ENCODE data around the gene AGRN.
"Not testable (repeated sequence)": the region's sequence is repeated elsewhere in the genome, so short reads cannot be mapped to it uniquely, and the experiment has no call there.

AGRN gene

DNA sequence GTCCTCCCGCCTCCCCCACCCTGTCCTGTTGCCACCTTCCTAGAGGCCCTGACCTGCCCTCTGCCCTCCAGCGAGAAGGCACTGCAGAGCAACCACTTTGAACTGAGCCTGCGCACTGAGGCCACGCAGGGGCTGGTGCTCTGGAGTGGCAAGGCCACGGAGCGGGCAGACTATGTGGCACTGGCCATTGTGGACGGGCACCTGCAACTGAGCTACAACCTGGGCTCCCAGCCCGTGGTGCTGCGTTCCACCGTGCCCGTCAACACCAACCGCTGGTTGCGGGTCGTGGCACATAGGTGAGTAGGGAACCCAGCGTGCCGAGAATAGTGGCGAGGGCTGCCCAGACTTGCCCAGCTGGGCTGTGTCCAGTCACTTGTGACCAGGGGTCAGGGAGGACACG lies 33.8 kb downstream of the AGRN start:
- Histone ChIP-seq H3K79me2 (no peaks in the 10 kb centered on the region), H3K4me1 (no peaks in the 10 kb centered on the region), H3K27me3 (ENCODE audit: control insufficient read depth, insufficient read depth, low read length) (no peaks in the 10 kb centered on the region), H2AFZ (no peak overlapping the region), H3K4me3 (ENCODE audit: low read depth, low read length) (no peak overlapping the region), H3K36me3 (ENCODE audit: control insufficient read depth, insufficient read depth, low read length) (no peaks in the 10 kb centered on the region), H3K27ac (no peak overlapping the region), H3K4me2 (ENCODE audit: low read length) (no peak overlapping the region), H3K9ac (no peak overlapping the region), H3K9me3 (ENCODE audit: control insufficient read depth, low read length) (no peaks in the 10 kb centered on the region)
- TF ChIP-seq, protein P1, sequence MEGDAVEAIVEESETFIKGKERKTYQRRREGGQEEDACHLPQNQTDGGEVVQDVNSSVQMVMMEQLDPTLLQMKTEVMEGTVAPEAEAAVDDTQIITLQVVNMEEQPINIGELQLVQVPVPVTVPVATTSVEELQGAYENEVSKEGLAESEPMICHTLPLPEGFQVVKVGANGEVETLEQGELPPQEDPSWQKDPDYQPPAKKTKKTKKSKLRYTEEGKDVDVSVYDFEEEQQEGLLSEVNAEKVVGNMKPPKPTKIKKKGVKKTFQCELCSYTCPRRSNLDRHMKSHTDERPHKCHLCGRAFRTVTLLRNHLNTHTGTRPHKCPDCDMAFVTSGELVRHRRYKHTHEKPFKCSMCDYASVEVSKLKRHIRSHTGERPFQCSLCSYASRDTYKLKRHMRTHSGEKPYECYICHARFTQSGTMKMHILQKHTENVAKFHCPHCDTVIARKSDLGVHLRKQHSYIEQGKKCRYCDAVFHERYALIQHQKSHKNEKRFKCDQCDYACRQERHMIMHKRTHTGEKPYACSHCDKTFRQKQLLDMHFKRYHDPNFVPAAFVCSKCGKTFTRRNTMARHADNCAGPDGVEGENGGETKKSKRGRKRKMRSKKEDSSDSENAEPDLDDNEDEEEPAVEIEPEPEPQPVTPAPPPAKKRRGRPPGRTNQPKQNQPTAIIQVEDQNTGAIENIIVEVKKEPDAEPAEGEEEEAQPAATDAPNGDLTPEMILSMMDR (IDR thresholded peaks at IDR 0.05) = no peak

DNA sequence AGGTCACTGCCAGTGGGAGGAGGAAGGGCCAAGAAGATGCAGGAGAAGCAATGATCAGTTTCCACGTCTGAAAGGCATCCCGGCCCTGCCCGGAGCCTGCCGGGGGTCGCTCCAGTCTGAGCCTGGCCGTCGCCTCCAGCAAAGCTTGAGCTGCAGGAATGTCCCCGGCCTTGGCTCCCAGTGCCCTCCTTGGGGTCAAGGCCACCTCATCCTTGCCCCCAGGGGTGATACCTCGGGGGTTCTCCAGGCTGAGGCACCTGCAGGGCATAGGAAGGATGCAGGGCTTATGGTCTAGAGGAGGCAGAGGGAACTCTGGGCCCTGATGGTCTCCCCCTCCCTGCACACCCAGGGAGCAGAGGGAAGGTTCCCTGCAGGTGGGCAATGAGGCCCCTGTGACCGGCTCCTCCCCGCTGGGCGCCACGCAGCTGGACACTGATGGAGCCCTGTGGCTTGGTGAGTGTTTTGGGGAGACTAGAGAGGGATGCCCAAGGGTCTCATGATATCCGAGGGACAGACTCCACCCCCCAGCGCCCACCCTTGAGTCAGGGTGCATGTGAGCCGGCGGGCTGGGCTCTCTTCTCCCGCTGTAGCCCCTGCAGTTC lies 34.3 kb downstream of the AGRN start:
- Histone ChIP-seq H2AFZ (no peak overlapping the region), H3K79me2 (no peaks in the 10 kb centered on the region), H3K4me2 (ENCODE audit: low read length) (no peak overlapping the region), H3K36me3 (ENCODE audit: control insufficient read depth, insufficient read depth, low read length) (no peaks in the 10 kb centered on the region), H3K9ac (no peak overlapping the region), H3K27ac (no peak overlapping the region), H3K9me3 (ENCODE audit: control insufficient read depth, low read length) (no peaks in the 10 kb centered on the region), H3K27me3 (ENCODE audit: control insufficient read depth, insufficient read depth, low read length) (no peaks in the 10 kb centered on the region), H3K4me3 (ENCODE audit: low read depth, low read length) (no peak overlapping the region), H3K4me1 (no peaks in the 10 kb centered on the region)
- TF ChIP-seq, protein P1 (IDR thresholded peaks at IDR 0.05) = no peak

DNA sequence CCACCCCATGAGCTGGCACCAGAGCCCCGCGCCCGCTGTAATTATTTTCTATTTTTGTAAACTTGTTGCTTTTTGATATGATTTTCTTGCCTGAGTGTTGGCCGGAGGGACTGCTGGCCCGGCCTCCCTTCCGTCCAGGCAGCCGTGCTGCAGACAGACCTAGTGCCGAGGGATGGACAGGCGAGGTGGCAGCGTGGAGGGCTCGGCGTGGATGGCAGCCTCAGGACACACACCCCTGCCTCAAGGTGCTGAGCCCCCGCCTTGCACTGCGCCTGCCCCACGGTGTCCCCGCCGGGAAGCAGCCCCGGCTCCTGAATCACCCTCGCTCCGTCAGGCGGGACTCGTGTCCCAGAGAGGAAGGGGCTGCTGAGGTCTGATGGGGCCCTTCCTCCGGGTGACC lies 35.1 kb downstream of the AGRN start:
- no peaks in the 10 kb centered on the region for H3K27me3 ChIP-seq (ENCODE audit: control insufficient read depth, insufficient read depth, low read length)
- H3K4me3 ChIP-seq (ENCODE audit: low read depth, low read length) = no peak overlapping the region
- no peaks in the 10 kb centered on the region for H3K36me3 ChIP-seq (ENCODE audit: control insufficient read depth, insufficient read depth, low read length)
- no peak overlapping the region for H3K9ac ChIP-seq
- no peaks in the 10 kb centered on the region for H3K9me3 ChIP-seq (ENCODE audit: control insufficient read depth, low read length)
- H2AFZ ChIP-seq = no peak overlapping the region
- H3K79me2 ChIP-seq = no peaks in the 10 kb centered on the region
- TF ChIP-seq, protein P1 (IDR thresholded peaks at IDR 0.05) = no peak
- H3K4me1 ChIP-seq = no peaks in the 10 kb centered on the region
- H3K4me2 ChIP-seq (ENCODE audit: low read length) = no peak overlapping the region
- no peak overlapping the region for H3K27ac ChIP-seq

DNA sequence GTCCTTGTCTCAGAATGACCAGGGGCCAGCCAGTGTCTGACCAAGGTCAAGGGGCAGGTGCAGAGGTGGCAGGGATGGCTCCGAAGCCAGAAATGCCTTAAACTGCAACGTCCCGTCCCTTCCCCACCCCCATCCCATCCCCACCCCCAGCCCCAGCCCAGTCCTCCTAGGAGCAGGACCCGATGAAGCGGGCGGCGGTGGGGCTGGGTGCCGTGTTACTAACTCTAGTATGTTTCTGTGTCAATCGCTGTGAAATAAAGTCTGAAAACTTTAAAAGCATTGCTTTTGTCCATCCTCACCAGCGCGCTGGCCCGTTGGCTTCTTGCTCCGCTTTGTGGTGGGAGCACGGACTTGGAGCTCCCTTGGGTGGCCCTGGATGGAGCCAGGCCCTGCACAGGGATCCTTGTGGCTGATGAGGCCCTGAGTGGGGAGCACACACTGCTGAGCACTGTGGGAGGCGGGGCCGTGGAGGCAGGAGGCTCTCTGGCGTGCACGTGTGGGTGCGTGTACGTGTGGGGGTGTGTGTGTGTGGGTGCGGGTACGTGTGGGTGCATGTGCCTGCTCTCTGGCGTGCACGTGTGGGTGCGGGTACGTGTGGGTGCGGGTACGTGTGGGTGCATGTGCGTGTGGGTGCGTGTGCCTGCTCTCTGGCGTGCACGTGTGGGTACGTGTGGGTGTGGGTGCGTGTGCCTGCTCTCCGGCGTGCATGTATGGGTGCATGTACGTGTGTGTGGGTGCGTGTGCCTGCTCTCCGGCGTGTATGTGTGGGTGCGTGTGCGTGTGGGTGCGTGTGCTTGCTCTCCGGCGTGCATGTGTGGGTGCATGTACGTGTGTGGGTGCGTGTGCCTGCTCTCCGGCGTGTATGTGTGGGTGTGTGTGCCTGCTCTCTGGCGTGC lies 36.2 kb downstream of the AGRN start:
- Histone ChIP-seq H3K36me3 (ENCODE audit: control insufficient read depth, insufficient read depth, low read length) (no peaks in the 10 kb centered on the region), H3K4me3 (ENCODE audit: low read depth, low read length) (no peak overlapping the region), H2AFZ (no peak overlapping the region), H3K27ac (no peak overlapping the region), H3K27me3 (ENCODE audit: control insufficient read depth, insufficient read depth, low read length) (peaks cover 2% of the 10 kb centered on the region), H3K4me1 (no peaks in the 10 kb centered on the region), H3K79me2 (no peaks in the 10 kb centered on the region), H3K4me2 (ENCODE audit: low read length) (no peak overlapping the region), H3K9ac (no peak overlapping the region), H3K9me3 (ENCODE audit: control insufficient read depth, low read length) (no peaks in the 10 kb centered on the region)
- TF ChIP-seq, protein P1 (IDR thresholded peaks at IDR 0.05) = no peak

DNA sequence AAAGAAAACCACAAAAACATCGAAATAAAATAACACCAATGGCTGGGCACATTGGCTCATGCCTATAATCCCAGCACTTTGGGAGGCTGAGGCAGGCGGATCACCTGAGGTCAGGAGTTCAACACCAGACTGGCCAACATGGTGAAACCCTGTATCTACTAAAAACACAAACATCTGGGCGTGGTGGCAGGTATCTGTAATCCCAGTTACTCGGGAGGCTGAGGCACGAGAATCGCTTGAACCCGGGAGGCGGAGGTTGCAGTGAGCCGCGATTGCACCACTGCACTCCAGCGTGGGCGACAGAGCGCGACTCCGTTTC lies 37.8 kb downstream of the AGRN start:
- H3K79me2 ChIP-seq; H3K4me1 ChIP-seq; H3K4me2 ChIP-seq (ENCODE audit: low read length); H3K27ac ChIP-seq; H3K36me3 ChIP-seq (ENCODE audit: control insufficient read depth, insufficient read depth, low read length); H2AFZ ChIP-seq; H3K9me3 ChIP-seq (ENCODE audit: control insufficient read depth, low read length); H3K27me3 ChIP-seq (ENCODE audit: control insufficient read depth, insufficient read depth, low read length); H3K4me3 ChIP-seq (ENCODE audit: low read depth, low read length); H3K9ac ChIP-seq: not testable (repeated sequence)

All from parathyroid adenoma (tissue), 2 donors.